Endothelial cell (in vitro differentiated cells): ENCODE data around the gene VTCN1. TPM values are rescaled to one million over a fixed set of nuclear protein-coding genes. Genes with fewer than 3 reads are reported as not detected.
"Not testable (repeated sequence)": the region's sequence is repeated elsewhere in the genome, so short reads cannot be mapped to it uniquely, and the experiment has no call there.

Experiments used
- DNase-seq: peaks from one replicate; pipeline ENCODE4 v3.0.0; 2021; ENCODE audit warnings: low spot score
- H3K27ac Mint-ChIP-seq: one replicate; pipeline ENCODE4 v1.8.0; 2021; ENCODE audit warnings: mixed read lengths, inconsistent platforms; ENCODE audit not compliant: unreplicated experiment
- H3K27me3 Mint-ChIP-seq: one replicate; pipeline ENCODE4 v1.8.0; 2021; ENCODE audit warnings: mild to moderate bottlenecking, moderate library complexity, mixed read lengths, inconsistent platforms; ENCODE audit not compliant: unreplicated experiment
- H3K36me3 Mint-ChIP-seq: one replicate; pipeline ENCODE4 v1.8.0; 2021; ENCODE audit warnings: mild to moderate bottlenecking, low read depth, mixed read lengths, inconsistent platforms; ENCODE audit not compliant: unreplicated experiment
- H3K4me1 Mint-ChIP-seq: one replicate; pipeline ENCODE4 v1.8.0; 2021; ENCODE audit warnings: mild to moderate bottlenecking, mixed read lengths, inconsistent platforms; ENCODE audit not compliant: unreplicated experiment
- H3K4me3 Mint-ChIP-seq: one replicate; pipeline ENCODE4 v1.8.0; 2021; ENCODE audit warnings: mild to moderate bottlenecking, mixed read lengths, inconsistent platforms; ENCODE audit not compliant: unreplicated experiment
- H3K9me3 Mint-ChIP-seq: one replicate; pipeline ENCODE4 v1.8.0; 2021; ENCODE audit warnings: mixed read lengths, inconsistent platforms; ENCODE audit not compliant: unreplicated experiment
- CTCF ChIP-seq: fragments of 200-600 bp; sonication (generic); IDR thresholded peaks from one replicate; pipeline ENCODE4 v1.5.0; 2021; ENCODE audit warnings: antibody characterized with exemption; ENCODE audit not compliant: unreplicated experiment
- total RNA-seq: library from RNA; stranded (reverse); fragmentation: NEBNext Ultra II Directional; extraction: Animal tissue kit (Norgen Biotek cat#: 25700); gene quantifications from one replicate; pipeline ENCODE4 v1.2.1, GENCODE V29; 2021; ENCODE audit not compliant: unreplicated experiment

The VTCN1 gene
- total RNA-seq, 1 donor from 2014 or later, result 0.23 TPM

GRCh38 chr1:117107364-117107763, 103.4 kb downstream of the VTCN1 start:
- Mint-ChIP-seq H3K4me3 (no peak overlapping the region), H3K36me3 (no peaks in the 10 kb centered on the region), H3K4me1 (no peaks in the 10 kb centered on the region), H3K27ac (no peak overlapping the region), H3K27me3 (peaks cover 2% of the 10 kb centered on the region), H3K9me3 (no peaks in the 10 kb centered on the region)
- no peak for TF ChIP-seq CTCF
- no peak for DNase-seq

- Mint-ChIP-seq H3K4me3 (no peak overlapping the region), H3K4me1 (no peaks in the 10 kb centered on the region), H3K9me3 (no peaks in the 10 kb centered on the region)
Observed at GRCh38 chr1:117106478-117106877, 104.2 kb downstream of the VTCN1 start.

GRCh38 chr1:117105722-117106121, 105.0 kb downstream of the VTCN1 start:
- H3K4me3 Mint-ChIP-seq, result no peak overlapping the region
- no peak overlapping the region for H3K27ac Mint-ChIP-seq
- TF ChIP-seq CTCF, result no peak
- no peaks in the 10 kb centered on the region for H3K27me3 Mint-ChIP-seq
- H3K4me1 Mint-ChIP-seq, result no peaks in the 10 kb centered on the region
- no peak for DNase-seq
- no peaks in the 10 kb centered on the region for H3K9me3 Mint-ChIP-seq
- no peaks in the 10 kb centered on the region for H3K36me3 Mint-ChIP-seq

More at GRCh38 chr1:117106478-117106877, 104.2 kb downstream of the VTCN1 start:
- no peak for TF ChIP-seq CTCF
- H3K36me3 Mint-ChIP-seq, result no peaks in the 10 kb centered on the region
- no peak for DNase-seq
- H3K27me3 Mint-ChIP-seq, result no peaks in the 10 kb centered on the region
- no peak overlapping the region for H3K27ac Mint-ChIP-seq

- H3K27ac Mint-ChIP-seq, result no peak overlapping the region
- TF ChIP-seq CTCF, result no peak
- no peaks in the 10 kb centered on the region for H3K27me3 Mint-ChIP-seq
- no peaks in the 10 kb centered on the region for H3K4me1 Mint-ChIP-seq
- no peak overlapping the region for H3K4me3 Mint-ChIP-seq
- no peaks in the 10 kb centered on the region for H3K36me3 Mint-ChIP-seq
- H3K9me3 Mint-ChIP-seq, result no peaks in the 10 kb centered on the region
- no peak for DNase-seq
Observed at GRCh38 chr1:117104986-117105385, 105.7 kb downstream of the VTCN1 start.

GRCh38 chr1:117101858-117102257, 108.9 kb downstream of the VTCN1 start:
- H3K4me1 Mint-ChIP-seq, H3K9me3 Mint-ChIP-seq, H3K4me3 Mint-ChIP-seq, H3K27me3 Mint-ChIP-seq, H3K36me3 Mint-ChIP-seq, H3K27ac Mint-ChIP-seq, DNase-seq: not testable (repeated sequence)

GRCh38 chr1:117101334-117101733, 109.4 kb downstream of the VTCN1 start:
- DNase-seq, result no peak
- Mint-ChIP-seq H3K9me3 (no peaks in the 10 kb centered on the region), H3K4me3 (no peak overlapping the region), H3K4me1 (no peaks in the 10 kb centered on the region), H3K36me3 (no peaks in the 10 kb centered on the region), H3K27ac (no peak overlapping the region), H3K27me3 (no peaks in the 10 kb centered on the region)
- TF ChIP-seq CTCF, result no peak
